Measurements from ENCODE around the gene CACFD1.

The CACFD1 gene

GRCh38 chr9:133463864-133464615, 4.3 kb downstream of the CACFD1 start:
- no peak for DNase-seq (ENCODE audit: low read depth in 3 of 3, low spot score in 1 of 3)

GRCh38 chr9:133464638-133465037, 4.9 kb downstream of the CACFD1 start:
- DNase-seq (ENCODE audit: low read depth in 3 of 3, low spot score in 1 of 3) = no peak

GRCh38 chr9:133465984-133466383, 6.2 kb downstream of the CACFD1 start:
- no peak for DNase-seq (ENCODE audit: low read depth in 3 of 3, low spot score in 1 of 3)

- no peak for DNase-seq (ENCODE audit: low read depth in 3 of 3, low spot score in 1 of 3)
Measured at GRCh38 chr9:133467101-133467500, 7.3 kb downstream of the CACFD1 start.

- DNase-seq (ENCODE audit: low read depth in 3 of 3, low spot score in 1 of 3) = no peak
Measured at GRCh38 chr9:133468374-133468773, 8.6 kb downstream of the CACFD1 start.

GRCh38 chr9:133468777-133469421, 9.1 kb downstream of the CACFD1 start:
- DNase-seq (ENCODE audit: low read depth in 3 of 3, low spot score in 1 of 3) = no peak

- no peak for DNase-seq (ENCODE audit: low read depth in 3 of 3, low spot score in 1 of 3)
Measured at GRCh38 chr9:133470427-133470924, 10.7 kb downstream of the CACFD1 start.

GRCh38 chr9:133470988-133471387, 11.2 kb downstream of the CACFD1 start:
- DNase-seq (ENCODE audit: low read depth in 3 of 3, low spot score in 1 of 3) = no peak

GRCh38 chr9:133471551-133472276, 11.9 kb downstream of the CACFD1 start:
- DNase-seq (ENCODE audit: low read depth in 3 of 3, low spot score in 1 of 3) = no peak

- DNase-seq (ENCODE audit: low read depth in 3 of 3, low spot score in 1 of 3) = no peak
Measured at GRCh38 chr9:133472277-133472645, 12.5 kb downstream of the CACFD1 start.

- no peak for DNase-seq (ENCODE audit: low read depth in 3 of 3, low spot score in 1 of 3)
Measured at GRCh38 chr9:133472753-133473378, 13.1 kb downstream of the CACFD1 start.

GRCh38 chr9:133473743-133474142, 14.0 kb downstream of the CACFD1 start:
- DNase-seq (ENCODE audit: low read depth in 3 of 3, low spot score in 1 of 3) = no peak

- DNase-seq (ENCODE audit: low read depth in 3 of 3, low spot score in 1 of 3) = no peak
Measured at GRCh38 chr9:133474215-133474614, 14.4 kb downstream of the CACFD1 start.

GRCh38 chr9:133474853-133475252, 15.1 kb downstream of the CACFD1 start:
- DNase-seq (ENCODE audit: low read depth in 3 of 3, low spot score in 1 of 3) = no peak

- DNase-seq (ENCODE audit: low read depth in 3 of 3, low spot score in 1 of 3) = no peak
Measured at GRCh38 chr9:133475292-133476012, 15.7 kb downstream of the CACFD1 start.

GRCh38 chr9:133476036-133476931, 16.5 kb downstream of the CACFD1 start:
- DNase-seq (ENCODE audit: low read depth in 3 of 3, low spot score in 1 of 3) = no peak

GRCh38 chr9:133476941-133477340, 17.2 kb downstream of the CACFD1 start:
- DNase-seq (ENCODE audit: low read depth in 3 of 3, low spot score in 1 of 3) = no peak

GRCh38 chr9:133477461-133477860, 17.7 kb downstream of the CACFD1 start:
- DNase-seq (ENCODE audit: low read depth in 3 of 3, low spot score in 1 of 3) = no peak

- no peak for DNase-seq (ENCODE audit: low read depth in 3 of 3, low spot score in 1 of 3)
Measured at GRCh38 chr9:133477992-133478850, 18.4 kb downstream of the CACFD1 start.
